ENCODE data around the gene ZBTB22.

DNA sequence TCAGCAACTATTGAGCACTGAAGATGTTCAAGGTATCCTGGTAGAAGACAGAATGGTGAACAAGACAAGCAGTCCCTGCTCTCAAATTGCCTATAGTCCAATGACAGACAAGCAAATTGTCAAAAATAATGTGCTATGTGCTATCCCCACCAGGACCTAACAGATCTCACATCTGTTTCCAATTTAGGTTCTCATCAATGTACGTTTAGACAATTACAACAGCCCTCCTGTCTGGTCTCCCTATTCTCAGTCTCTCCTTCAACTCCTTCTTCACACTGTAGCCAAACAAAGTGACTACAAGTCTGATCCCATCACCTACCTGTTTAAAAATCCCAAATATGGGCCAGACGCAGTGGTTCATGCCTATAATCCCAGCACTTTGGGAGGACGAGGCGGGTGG is 11.2 kb downstream of the ZBTB22 start:
- no peak for TF ChIP-seq PKNOX1 (IDR thresholded peaks at IDR 0.05)
- TF ChIP-seq SP1 (IDR thresholded peaks at IDR 0.05): no peak
- no peak for TF ChIP-seq SUZ12 (IDR thresholded peaks at IDR 0.05)
- TF ChIP-seq FOXM1 (IDR thresholded peaks at IDR 0.05; ENCODE audit: borderline replicate concordance): no peak
- no peak for TF ChIP-seq BHLHE40 (IDR thresholded peaks at IDR 0.05; ENCODE audit: borderline replicate concordance)
- TF ChIP-seq TARDBP (IDR thresholded peaks at IDR 0.05): no peak
- TF ChIP-seq ZNF384 (IDR thresholded peaks at IDR 0.05): no peak
- no peak for TF ChIP-seq ARNT (IDR thresholded peaks at IDR 0.05)
- no peak for TF ChIP-seq ELF4 (IDR thresholded peaks at IDR 0.05)
- no peak for TF ChIP-seq FOXA1 (IDR thresholded peaks at IDR 0.05)
- no peak for TF ChIP-seq NFRKB (IDR thresholded peaks at IDR 0.05)
- TF ChIP-seq FOXK2 (IDR thresholded peaks at IDR 0.05): no peak

Measured in HEK293T (cell line).